HL-60 (cell line): ENCODE measurements around the gene PPIL6.

ENCODE experiments used
- DNase-seq, 2 experiments: peaks; one replicate each; pipeline ENCODE4 v3.0.0-alpha.2; 2010 to 2020; ENCODE audit warnings: low read depth in 1 of 2, low spot score in 1 of 2
- H3K27ac ChIP-seq: fragments of 250-450 bp; sonication (Bioruptor Pico); replicated peaks from 2 replicates; pipeline ENCODE4 v1.5.1; 2020; ENCODE audit warnings: mild to moderate bottlenecking, moderate library complexity
- H3K27me3 ChIP-seq: fragments of 250-450 bp; sonication (Bioruptor Pico); 2 replicates; pipeline ENCODE4 v1.5.1; 2021; ENCODE audit warnings: mild to moderate bottlenecking, moderate library complexity; ENCODE audit not compliant: insufficient read depth, poor library complexity, severe bottlenecking
- H3K4me3 ChIP-seq: replicated peaks from 2 replicates; pipeline ENCODE4 v1.5.1; 2011; ENCODE audit warnings: mild to moderate bottlenecking, control low read depth, low read length; ENCODE audit not compliant: insufficient read depth
- GABPA ChIP-seq: IDR thresholded peaks from 2 replicates; pipeline ENCODE4 v1.6.1; 2012; ENCODE audit warnings: low read depth
- POLR2AphosphoS5 ChIP-seq: IDR thresholded peaks from 2 replicates; pipeline ENCODE4 v1.6.1; 2012; ENCODE audit warnings: low read depth
- SPI1 ChIP-seq: IDR thresholded peaks from 2 replicates; pipeline ENCODE4 v1.6.1; 2012; ENCODE audit warnings: low read depth, mild to moderate bottlenecking, borderline replicate concordance
- TF ChIP-seq, protein P1 (sequence below): IDR thresholded peaks from one replicate; pipeline ENCODE4 v1.5.1; 2011; ENCODE audit warnings: low read length, control low read depth, inconsistent platforms; ENCODE audit not compliant: insufficient read depth
- TF ChIP-seq, protein P2 (sequence below): IDR thresholded peaks from 2 replicates; pipeline ENCODE4 v1.6.1; 2012; ENCODE audit warnings: low read depth; ENCODE audit not compliant: insufficient replicate concordance

PPIL6 gene

GRCh38 chr6:109449064-109449794 is 8.8 kb upstream of the PPIL6 start:
- TF ChIP-seq, protein P1, sequence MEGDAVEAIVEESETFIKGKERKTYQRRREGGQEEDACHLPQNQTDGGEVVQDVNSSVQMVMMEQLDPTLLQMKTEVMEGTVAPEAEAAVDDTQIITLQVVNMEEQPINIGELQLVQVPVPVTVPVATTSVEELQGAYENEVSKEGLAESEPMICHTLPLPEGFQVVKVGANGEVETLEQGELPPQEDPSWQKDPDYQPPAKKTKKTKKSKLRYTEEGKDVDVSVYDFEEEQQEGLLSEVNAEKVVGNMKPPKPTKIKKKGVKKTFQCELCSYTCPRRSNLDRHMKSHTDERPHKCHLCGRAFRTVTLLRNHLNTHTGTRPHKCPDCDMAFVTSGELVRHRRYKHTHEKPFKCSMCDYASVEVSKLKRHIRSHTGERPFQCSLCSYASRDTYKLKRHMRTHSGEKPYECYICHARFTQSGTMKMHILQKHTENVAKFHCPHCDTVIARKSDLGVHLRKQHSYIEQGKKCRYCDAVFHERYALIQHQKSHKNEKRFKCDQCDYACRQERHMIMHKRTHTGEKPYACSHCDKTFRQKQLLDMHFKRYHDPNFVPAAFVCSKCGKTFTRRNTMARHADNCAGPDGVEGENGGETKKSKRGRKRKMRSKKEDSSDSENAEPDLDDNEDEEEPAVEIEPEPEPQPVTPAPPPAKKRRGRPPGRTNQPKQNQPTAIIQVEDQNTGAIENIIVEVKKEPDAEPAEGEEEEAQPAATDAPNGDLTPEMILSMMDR: no peak
- TF ChIP-seq GABPA (no peak), SPI1 (no peak), POLR2AphosphoS5 (no peak)
- TF ChIP-seq, protein P2, sequence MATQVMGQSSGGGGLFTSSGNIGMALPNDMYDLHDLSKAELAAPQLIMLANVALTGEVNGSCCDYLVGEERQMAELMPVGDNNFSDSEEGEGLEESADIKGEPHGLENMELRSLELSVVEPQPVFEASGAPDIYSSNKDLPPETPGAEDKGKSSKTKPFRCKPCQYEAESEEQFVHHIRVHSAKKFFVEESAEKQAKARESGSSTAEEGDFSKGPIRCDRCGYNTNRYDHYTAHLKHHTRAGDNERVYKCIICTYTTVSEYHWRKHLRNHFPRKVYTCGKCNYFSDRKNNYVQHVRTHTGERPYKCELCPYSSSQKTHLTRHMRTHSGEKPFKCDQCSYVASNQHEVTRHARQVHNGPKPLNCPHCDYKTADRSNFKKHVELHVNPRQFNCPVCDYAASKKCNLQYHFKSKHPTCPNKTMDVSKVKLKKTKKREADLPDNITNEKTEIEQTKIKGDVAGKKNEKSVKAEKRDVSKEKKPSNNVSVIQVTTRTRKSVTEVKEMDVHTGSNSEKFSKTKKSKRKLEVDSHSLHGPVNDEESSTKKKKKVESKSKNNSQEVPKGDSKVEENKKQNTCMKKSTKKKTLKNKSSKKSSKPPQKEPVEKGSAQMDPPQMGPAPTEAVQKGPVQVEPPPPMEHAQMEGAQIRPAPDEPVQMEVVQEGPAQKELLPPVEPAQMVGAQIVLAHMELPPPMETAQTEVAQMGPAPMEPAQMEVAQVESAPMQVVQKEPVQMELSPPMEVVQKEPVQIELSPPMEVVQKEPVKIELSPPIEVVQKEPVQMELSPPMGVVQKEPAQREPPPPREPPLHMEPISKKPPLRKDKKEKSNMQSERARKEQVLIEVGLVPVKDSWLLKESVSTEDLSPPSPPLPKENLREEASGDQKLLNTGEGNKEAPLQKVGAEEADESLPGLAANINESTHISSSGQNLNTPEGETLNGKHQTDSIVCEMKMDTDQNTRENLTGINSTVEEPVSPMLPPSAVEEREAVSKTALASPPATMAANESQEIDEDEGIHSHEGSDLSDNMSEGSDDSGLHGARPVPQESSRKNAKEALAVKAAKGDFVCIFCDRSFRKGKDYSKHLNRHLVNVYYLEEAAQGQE: no peak
- Histone ChIP-seq H3K4me3 (no peak overlapping the region), H3K27me3 (no peaks in the 10 kb centered on the region), H3K27ac (no peak overlapping the region)
- no peak for DNase-seq

GRCh38 chr6:109448615-109449014 is 8.2 kb upstream of the PPIL6 start:
- Histone ChIP-seq H3K27ac (no peak overlapping the region), H3K27me3 (no peaks in the 10 kb centered on the region), H3K4me3 (no peak overlapping the region)
- DNase-seq: no peak
- TF ChIP-seq POLR2AphosphoS5: no peak
- TF ChIP-seq SPI1: no peak
- TF ChIP-seq, protein P2: no peak
- TF ChIP-seq, protein P1: no peak
- no peak for TF ChIP-seq GABPA

DNA sequence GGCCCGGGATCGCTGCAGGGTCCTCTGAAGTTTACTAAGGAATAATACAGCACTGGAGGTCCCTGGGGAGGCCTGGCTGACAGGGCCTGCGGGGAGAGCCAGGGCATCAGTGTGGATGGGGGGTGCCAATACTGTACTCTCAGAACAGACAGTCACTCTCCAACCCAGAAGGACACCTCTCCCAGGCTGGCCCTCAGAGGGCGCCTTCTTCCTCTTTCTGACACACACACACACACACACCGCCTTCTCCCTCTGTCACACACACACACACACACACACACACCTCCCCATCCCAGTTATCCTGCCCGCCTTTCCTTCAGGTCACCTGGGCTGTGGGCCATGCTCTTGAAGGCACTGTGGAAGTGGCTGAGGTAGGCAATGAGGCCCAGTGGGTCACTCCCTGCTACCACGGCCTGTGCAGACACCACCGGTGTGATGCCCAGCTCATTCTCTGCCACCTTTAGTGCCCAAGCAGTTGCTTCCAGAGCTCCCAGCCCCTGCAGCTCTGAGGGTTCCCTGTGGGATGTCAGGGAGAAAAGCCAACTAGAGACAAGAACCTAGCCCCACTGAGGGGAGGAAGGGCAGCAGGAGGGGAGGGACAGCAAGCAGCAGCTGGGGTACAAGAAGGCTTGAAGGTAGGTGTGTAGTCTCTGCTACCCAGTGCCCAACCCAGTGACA is 7.6 kb upstream of the PPIL6 start:
- DNase-seq: peak; percentile 35 to 46
- TF ChIP-seq SPI1 (peak; percentile 2; the same call in 1 of the 2 replicates), POLR2AphosphoS5 (peak; percentile 60), GABPA (peak; percentile 38; the same call in 1 of the 2 replicates)
- TF ChIP-seq, protein P2: no peak
- TF ChIP-seq, protein P1: no peak
- Histone ChIP-seq H3K27ac (no peak overlapping the region), H3K4me3 (no peak overlapping the region), H3K27me3 (no peaks in the 10 kb centered on the region)
